Ovary (tissue), 3 donors: Measurements from ENCODE around the gene TTC38.

Experiments used
- CTCF ChIP-seq, 3 donors: fragments of 450-650 bp in 2 of 3; fragments of 200-600 bp in 1 of 3; IDR thresholded peaks; one replicate each; pipeline versions ENCODE4 v1.5.1 to v1.8.0; 2016 to 2022; ENCODE audit warnings: antibody characterized with exemption in 3 of 3, mild to moderate bottlenecking in 1 of 3
- POLR2A ChIP-seq: fragments of 450-650 bp; IDR thresholded peaks from one replicate; pipeline ENCODE4 v1.6.1; 2017; ENCODE audit warnings: antibody characterized with exemption, mild to moderate bottlenecking, moderate library complexity
- donor health status: DM: no; HTN: no; CAD: no.

- TF ChIP-seq CTCF (IDR thresholded peaks at IDR 0.05) = no peak
- TF ChIP-seq POLR2A = no peak
Observed at GRCh38 chr22:46246178-46246577, 21.6 kb upstream of the TTC38 start.
